Upper lobe of right lung (tissue), 1 donor: ENCODE data around the gene ACTN4. TPM values are rescaled to one million over a fixed set of nuclear protein-coding genes. Genes with fewer than 3 reads are reported as not detected.

Source experiments
- ATAC-seq: fragments of 200-7000 bp; cut with Tn5 transposase; one replicate; pipeline ENCODE4 v1.9.1; 2020; ENCODE audit warnings: mild to moderate bottlenecking, moderate library complexity
- DNase-seq: peaks from one replicate; pipeline ENCODE4 v3.0.0-alpha.2; 2020
- H3K27ac ChIP-seq: fragments of 200-600 bp; one replicate; pipeline ENCODE4 v1.8.0; 2022
- H3K27me3 ChIP-seq: fragments of 200-600 bp; one replicate; pipeline ENCODE4 v1.8.0; 2022; ENCODE audit warnings: mild to moderate bottlenecking
- H3K36me3 ChIP-seq: fragments of 200-600 bp; one replicate; pipeline ENCODE4 v1.8.0; 2022
- H3K4me1 ChIP-seq: fragments of 200-600 bp; one replicate; pipeline ENCODE4 v1.8.0; 2022
- H3K4me3 ChIP-seq: fragments of 200-600 bp; one replicate; pipeline ENCODE4 v1.8.0; 2022; ENCODE audit warnings: mild to moderate bottlenecking
- H3K9me3 ChIP-seq: fragments of 200-600 bp; one replicate; pipeline ENCODE4 v1.8.0; 2022
- intact Hi-C: fragments of 100-400 bp; cut with DNase I; formaldehyde crosslinking; loops from one replicate; pipeline ENCODE4 v1.11.0; 2022
- total RNA-seq: library from RNA; stranded (reverse); fragmentation: NEBNext Ultra II Directional; extraction: Animal tissue kit (Norgen Biotek cat#: 25700); gene quantifications from one replicate; pipeline ENCODE4 v1.2.1, GENCODE V29; 2021
- TF ChIP-seq, protein P1 (sequence below): fragments of 200-600 bp; IDR thresholded peaks from one replicate; pipeline ENCODE4 v1.8.0; 2022; ENCODE audit warnings: antibody characterized with exemption
- donor health status: DM: no; HTN: yes; CAD: no; lungs with severe emphysema.

ACTN4 gene
- total RNA-seq, 1 donor from 2014 or later = 565 TPM

DNA sequence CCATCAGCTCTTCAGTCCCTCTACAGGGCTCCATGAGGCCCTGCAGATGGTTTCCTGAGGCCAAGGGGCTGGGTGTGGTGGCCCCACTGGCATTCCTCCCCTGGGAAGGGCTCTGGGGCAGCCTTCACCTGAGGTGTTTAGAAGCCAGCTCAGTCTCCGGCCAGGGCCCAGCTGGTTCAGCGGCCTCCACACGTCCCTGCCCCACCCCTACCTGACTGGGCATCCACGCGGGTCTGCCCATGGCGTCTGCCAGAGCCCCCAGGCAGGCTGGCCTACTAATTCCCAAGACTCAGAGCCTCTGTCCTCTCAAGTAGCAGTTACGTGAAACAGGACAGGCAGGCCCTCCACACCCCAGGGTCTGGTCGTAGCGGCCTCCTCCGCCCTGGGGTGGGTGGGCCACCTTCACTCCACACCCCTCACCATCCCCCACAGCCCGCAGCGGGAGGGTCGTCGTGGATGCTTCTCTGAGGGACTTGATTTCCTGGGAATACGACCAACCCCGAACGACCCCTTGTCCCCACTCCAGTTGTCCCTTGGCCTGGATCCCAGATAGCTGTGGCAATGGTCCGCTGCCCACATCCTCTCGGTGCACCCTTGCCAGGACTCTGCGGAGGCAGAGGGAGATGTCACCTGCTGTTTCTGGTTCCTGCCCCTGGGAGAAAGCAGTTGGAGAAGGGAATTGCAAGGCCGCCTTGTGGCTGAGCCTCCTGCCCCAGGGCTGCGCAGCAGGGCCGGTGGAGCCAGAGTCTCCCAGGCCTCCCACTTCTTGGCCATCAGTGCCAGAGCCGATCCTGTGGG is 72.5 kb downstream of the ACTN4 start:
- Histone ChIP-seq H3K27ac (peak overlapping the region; percentile 65), H3K36me3 (peaks cover 98% of the 10 kb centered on the region), H3K9me3 (no peaks in the 10 kb centered on the region), H3K27me3 (no peaks in the 10 kb centered on the region), H3K4me1 (peaks cover 18% of the 10 kb centered on the region), H3K4me3 (no peak overlapping the region)
- TF ChIP-seq, protein P1, sequence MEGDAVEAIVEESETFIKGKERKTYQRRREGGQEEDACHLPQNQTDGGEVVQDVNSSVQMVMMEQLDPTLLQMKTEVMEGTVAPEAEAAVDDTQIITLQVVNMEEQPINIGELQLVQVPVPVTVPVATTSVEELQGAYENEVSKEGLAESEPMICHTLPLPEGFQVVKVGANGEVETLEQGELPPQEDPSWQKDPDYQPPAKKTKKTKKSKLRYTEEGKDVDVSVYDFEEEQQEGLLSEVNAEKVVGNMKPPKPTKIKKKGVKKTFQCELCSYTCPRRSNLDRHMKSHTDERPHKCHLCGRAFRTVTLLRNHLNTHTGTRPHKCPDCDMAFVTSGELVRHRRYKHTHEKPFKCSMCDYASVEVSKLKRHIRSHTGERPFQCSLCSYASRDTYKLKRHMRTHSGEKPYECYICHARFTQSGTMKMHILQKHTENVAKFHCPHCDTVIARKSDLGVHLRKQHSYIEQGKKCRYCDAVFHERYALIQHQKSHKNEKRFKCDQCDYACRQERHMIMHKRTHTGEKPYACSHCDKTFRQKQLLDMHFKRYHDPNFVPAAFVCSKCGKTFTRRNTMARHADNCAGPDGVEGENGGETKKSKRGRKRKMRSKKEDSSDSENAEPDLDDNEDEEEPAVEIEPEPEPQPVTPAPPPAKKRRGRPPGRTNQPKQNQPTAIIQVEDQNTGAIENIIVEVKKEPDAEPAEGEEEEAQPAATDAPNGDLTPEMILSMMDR = no peak
- intact Hi-C loops = no loop called here
- DNase-seq (no peak), ATAC-seq (peak; percentile 29)

DNA sequence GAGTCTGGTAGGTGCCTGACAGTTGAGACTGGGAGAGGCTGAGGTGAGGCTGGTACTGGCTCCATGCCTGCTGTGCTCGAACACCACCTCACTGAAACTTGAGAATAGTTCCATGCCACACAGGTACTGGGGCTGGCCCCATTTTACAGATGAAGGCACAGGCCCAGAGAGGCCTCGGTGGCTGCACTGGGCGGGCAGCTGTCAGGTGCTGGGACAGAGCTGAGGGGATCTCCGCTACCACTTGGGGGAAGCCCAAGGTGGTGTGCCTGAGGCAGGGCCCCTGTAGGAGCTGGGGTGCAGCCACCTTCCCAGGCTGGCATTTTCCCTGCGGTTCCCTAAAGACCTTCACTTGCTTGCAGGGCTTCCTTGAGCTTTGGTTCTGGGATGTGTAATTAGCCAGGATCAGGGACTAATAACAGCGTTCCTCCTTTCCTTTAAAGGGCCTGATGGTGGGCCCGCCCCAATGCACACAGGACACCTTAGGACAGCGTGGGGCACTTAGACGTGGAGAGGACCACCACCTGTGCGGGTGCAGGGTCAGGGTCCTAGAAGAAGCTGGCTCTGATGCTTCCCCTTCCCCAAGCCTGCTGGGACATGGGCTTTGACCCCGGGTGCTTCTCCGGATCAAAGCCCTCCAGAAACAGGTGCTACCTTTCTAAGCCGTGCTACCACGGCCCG is 73.2 kb downstream of the ACTN4 start:
- intact Hi-C loops = no loop called here
- Histone ChIP-seq H3K27ac (peak overlapping the region; percentile 24), H3K36me3 (peaks cover 98% of the 10 kb centered on the region), H3K9me3 (no peaks in the 10 kb centered on the region), H3K4me3 (no peak overlapping the region), H3K27me3 (no peaks in the 10 kb centered on the region), H3K4me1 (peaks cover 18% of the 10 kb centered on the region)
- TF ChIP-seq, protein P1 = no peak
- no peak for DNase-seq
- no peak for ATAC-seq

DNA sequence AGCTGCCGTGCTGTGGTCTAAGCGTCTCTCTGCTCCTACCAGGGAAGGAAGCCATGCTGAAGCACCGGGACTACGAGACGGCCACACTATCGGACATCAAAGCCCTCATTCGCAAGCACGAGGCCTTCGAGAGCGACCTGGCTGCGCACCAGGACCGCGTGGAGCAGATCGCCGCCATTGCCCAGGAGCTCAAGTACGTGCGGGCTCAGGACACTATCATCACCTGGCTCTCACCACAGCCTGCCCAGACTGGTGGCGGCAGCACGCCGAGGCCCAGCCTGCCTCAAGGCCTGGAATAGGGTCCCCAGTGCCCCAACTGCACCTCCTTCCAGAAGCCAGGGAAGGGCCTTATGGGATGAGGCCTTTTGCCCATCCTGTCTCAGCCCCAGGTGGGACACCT is 74.0 kb downstream of the ACTN4 start:
- intact Hi-C loops = no loop called here
- H3K27me3 ChIP-seq = no peaks in the 10 kb centered on the region
- peaks cover 20% of the 10 kb centered on the region for H3K4me1 ChIP-seq
- TF ChIP-seq, protein P1 = no peak
- H3K27ac ChIP-seq = no peak overlapping the region
- peaks cover 98% of the 10 kb centered on the region for H3K36me3 ChIP-seq
- ATAC-seq = no peak
- no peak for DNase-seq
- no peaks in the 10 kb centered on the region for H3K9me3 ChIP-seq
- H3K4me3 ChIP-seq = no peak overlapping the region

DNA sequence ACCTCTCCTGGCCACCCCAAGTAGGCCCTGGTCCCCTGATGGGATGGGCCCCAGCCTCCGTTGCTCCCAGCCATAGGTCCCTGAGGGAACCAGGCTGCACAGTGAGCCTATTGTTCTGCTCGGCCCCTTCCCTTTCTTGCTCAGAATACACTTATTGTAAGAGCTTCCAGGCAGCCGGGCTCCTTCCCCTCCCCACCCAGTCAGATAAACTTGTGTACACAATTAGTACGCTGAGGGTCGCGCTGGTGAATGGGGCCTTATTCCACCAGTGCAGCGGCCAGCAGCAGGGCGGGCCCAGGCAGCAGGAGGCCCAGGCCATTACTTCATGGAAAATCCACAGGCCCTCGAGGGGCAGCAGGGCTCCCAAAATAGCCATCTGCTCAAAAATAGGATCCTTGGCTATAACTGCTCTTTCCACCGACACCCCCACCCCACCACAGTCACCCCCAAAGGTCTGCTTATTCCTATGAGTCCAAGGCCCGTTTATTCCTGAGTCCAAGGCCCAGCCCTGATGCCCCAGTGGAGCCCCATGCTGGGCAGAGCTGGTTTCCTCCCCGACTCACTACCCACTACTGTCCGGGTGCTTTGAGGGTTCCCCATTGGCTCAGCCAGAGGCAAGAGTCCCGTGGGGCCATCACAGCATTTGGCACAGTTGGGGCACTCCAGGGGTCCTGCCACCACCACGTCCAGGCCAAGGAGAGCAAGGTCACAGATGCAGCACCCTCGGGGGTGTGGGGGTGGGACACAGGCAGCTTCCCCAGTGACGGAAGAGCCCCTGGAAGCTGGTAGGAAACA is 74.7 kb downstream of the ACTN4 start:
- TF ChIP-seq, protein P1 = no peak
- DNase-seq (no peak), ATAC-seq (no peak)
- no peaks in the 10 kb centered on the region for H3K27me3 ChIP-seq
- peak overlapping the region; percentile 24 for H3K27ac ChIP-seq
- no peaks in the 10 kb centered on the region for H3K9me3 ChIP-seq
- intact Hi-C loops = no loop called here
- peaks cover 98% of the 10 kb centered on the region for H3K36me3 ChIP-seq
- peaks cover 24% of the 10 kb centered on the region for H3K4me1 ChIP-seq
- no peak overlapping the region for H3K4me3 ChIP-seq

DNA sequence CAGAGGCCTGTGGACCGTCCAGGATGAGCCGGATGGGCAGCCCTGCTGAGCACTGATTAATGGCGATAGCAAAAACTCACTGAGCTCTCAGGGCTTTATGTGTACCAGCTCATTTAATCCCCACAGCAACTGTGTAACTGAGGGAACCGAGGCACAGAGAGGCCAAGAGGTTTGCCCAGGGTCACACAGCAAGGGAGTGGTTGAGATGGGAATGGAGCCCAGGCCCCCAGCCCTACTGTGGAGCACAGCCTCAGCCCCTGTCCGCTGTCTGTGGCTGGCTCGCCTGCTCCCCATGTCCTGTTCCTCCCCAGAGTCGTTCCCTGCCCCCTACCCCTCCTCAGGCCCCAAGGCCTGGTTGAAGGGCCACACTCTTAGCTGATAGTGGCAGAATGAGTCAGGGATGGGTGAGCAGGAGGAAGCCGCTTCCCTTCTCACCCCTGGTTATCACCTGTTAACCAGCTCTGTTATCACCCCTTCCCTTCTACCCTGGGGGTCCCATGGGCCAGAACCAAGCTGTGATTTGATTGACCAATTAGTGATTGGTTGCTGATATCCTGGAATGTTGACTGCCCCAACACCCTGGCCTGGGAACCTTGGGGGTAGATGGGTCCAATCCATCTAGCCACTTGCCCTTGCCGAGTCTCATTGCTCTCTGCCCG is 75.6 kb downstream of the ACTN4 start:
- Histone ChIP-seq H3K4me1 (peaks cover 28% of the 10 kb centered on the region), H3K4me3 (no peak overlapping the region), H3K36me3 (peaks cover 98% of the 10 kb centered on the region), H3K9me3 (no peaks in the 10 kb centered on the region), H3K27ac (peak overlapping the region; percentile 24), H3K27me3 (no peaks in the 10 kb centered on the region)
- no peak for ATAC-seq
- DNase-seq = no peak
- TF ChIP-seq, protein P1 = no peak
- intact Hi-C loops = no loop called here
